CD14-positive monocyte (primary cell): Measurements from ENCODE around the gene DNAJC7. TPM values are rescaled to one million over a fixed set of nuclear protein-coding genes. Genes with fewer than 3 reads are reported as not detected.

Experiments used
- DNase-seq, 3 donors: peaks; one replicate each; pipeline ENCODE4 v3.0.0-alpha.2; 2011 to 2022
- H2AFZ ChIP-seq: 2 replicates; pipeline ENCODE4 v1.6.0; 2012; ENCODE audit warnings: mild to moderate bottlenecking, low read depth, low read length, inconsistent platforms; ENCODE audit not compliant: insufficient read depth, poor library complexity, severe bottlenecking
- H3K27ac ChIP-seq, 2 donors: 1 replicate in 1 of 2; 2 replicates in 1 of 2; pipeline ENCODE4 v1.5.1; 2012 to 2013; ENCODE audit warnings: low read length in 2 of 2, control low read depth in 1 of 2, inconsistent platforms in 1 of 2, low read depth in 1 of 2, mild to moderate bottlenecking in 1 of 2
- H3K27me3 ChIP-seq, 2 donors: one replicate each; pipeline versions ENCODE4 v1.6.0 to v1.6.1; 2011 to 2013; ENCODE audit warnings: low read length in 2 of 2; ENCODE audit not compliant: control insufficient read depth in 2 of 2, insufficient read depth in 2 of 2
- H3K36me3 ChIP-seq, 2 donors: replicated peaks in 1 of 2; 1 replicate in 1 of 2; 2 replicates in 1 of 2; pipeline versions ENCODE4 v1.5.1 to v1.6.1; 2012 to 2013; ENCODE audit warnings: low read length in 2 of 2, control low read depth in 1 of 2, inconsistent platforms in 1 of 2, mild to moderate bottlenecking in 1 of 2; ENCODE audit not compliant: insufficient read depth in 2 of 2, control insufficient read depth in 1 of 2
- H3K4me1 ChIP-seq, 2 donors: 1 replicate in 1 of 2; 2 replicates in 1 of 2; pipeline versions ENCODE4 v1.5.1 to v1.6.1; 2012 to 2013; ENCODE audit warnings: low read length in 2 of 2, control low read depth in 1 of 2, inconsistent platforms in 1 of 2, mild to moderate bottlenecking in 1 of 2, moderate library complexity in 1 of 2; ENCODE audit not compliant: insufficient read depth in 2 of 2, control insufficient read depth in 1 of 2
- H3K4me2 ChIP-seq: replicated peaks from 2 replicates; pipeline ENCODE3; 2012; ENCODE audit warnings: low read length, moderate library complexity, mild to moderate bottlenecking; ENCODE audit not compliant: poor library complexity, severe bottlenecking; ENCODE audit errors: extremely low read depth
- H3K4me3 ChIP-seq, 3 experiments: fragments of 200-600 bp in 1 of 3; sonication (generic) in 1 of 3; replicated peaks in 1 of 3; 1 replicate in 2 of 3; 2 replicates in 1 of 3; pipeline ENCODE4 v1.5.1; 2011 to 2013; ENCODE audit warnings: low read length in 3 of 3, mild to moderate bottlenecking in 3 of 3, control low read depth in 2 of 3, low read depth in 2 of 3, inconsistent platforms in 1 of 3, moderate library complexity in 1 of 3
- H3K79me2 ChIP-seq: 2 replicates; pipeline ENCODE4 v1.6.0; 2012; ENCODE audit warnings: mild to moderate bottlenecking, control low read depth, inconsistent platforms, low read length, moderate library complexity; ENCODE audit not compliant: insufficient read depth
- H3K9ac ChIP-seq: 2 replicates; pipeline ENCODE4 v1.6.0; 2017; ENCODE audit warnings: low read length, mild to moderate bottlenecking; ENCODE audit not compliant: insufficient read depth, poor library complexity, severe bottlenecking
- H3K9me3 ChIP-seq, 2 donors: replicated peaks in 1 of 2; 1 replicate in 1 of 2; 2 replicates in 1 of 2; pipeline versions ENCODE4 v1.5.1 to v1.6.1; 2012 to 2013; ENCODE audit warnings: low read length in 2 of 2, control low read depth in 1 of 2; ENCODE audit not compliant: control insufficient read depth in 1 of 2, insufficient read depth in 1 of 2
- H4K20me1 ChIP-seq: 2 replicates; pipeline ENCODE4 v1.6.0; 2012; ENCODE audit warnings: mild to moderate bottlenecking, low read length, control low read depth, moderate library complexity; ENCODE audit not compliant: insufficient read depth
- H3K27ac Mint-ChIP-seq, 7 donors: one replicate each; pipeline ENCODE4 v1.8.0; 2020; ENCODE audit warnings: mild to moderate bottlenecking in 7 of 7, mixed read lengths in 7 of 7, moderate library complexity in 6 of 7, inconsistent platforms in 2 of 7
- H3K27me3 Mint-ChIP-seq, 3 donors: one replicate each; pipeline ENCODE4 v1.8.0; 2021 to 2022; ENCODE audit warnings: low read depth in 3 of 3, mild to moderate bottlenecking in 3 of 3, mixed read lengths in 3 of 3, moderate library complexity in 3 of 3, inconsistent platforms in 1 of 3
- H3K36me3 Mint-ChIP-seq, 2 donors: one replicate each; pipeline ENCODE4 v1.8.0; 2020; ENCODE audit warnings: mixed read lengths in 2 of 2, inconsistent platforms in 1 of 2, mild to moderate bottlenecking in 1 of 2
- H3K4me1 Mint-ChIP-seq: one replicate; pipeline ENCODE4 v1.8.0; 2020; ENCODE audit warnings: mild to moderate bottlenecking, mixed read lengths
- H3K4me3 Mint-ChIP-seq, 2 donors: one replicate each; pipeline ENCODE4 v1.8.0; 2020; ENCODE audit warnings: mild to moderate bottlenecking in 2 of 2, mixed read lengths in 2 of 2, moderate library complexity in 1 of 2
- H3K9me3 Mint-ChIP-seq, 7 donors: one replicate each; pipeline ENCODE4 v1.8.0; 2020 to 2022; ENCODE audit warnings: mixed read lengths in 7 of 7, mild to moderate bottlenecking in 6 of 7, moderate library complexity in 6 of 7, inconsistent platforms in 2 of 7
- WGBS: methylation state at CpG from one replicate; pipeline ENCODE4 v1.1.5; 2013; ENCODE audit warnings: missing lambda C conversion rate; ENCODE audit not compliant: insufficient coverage; 5-methylcytosine and 5-hydroxymethylcytosine counted together
- intact Hi-C, 2 donors: fragments of 100-400 bp; cut with micrococcal nuclease; formaldehyde crosslinking; loops; one replicate each; pipeline versions ENCODE4 v1.15.0 to v1.15.1; 2023
- polyA plus RNA-seq, 3 donors: library from polyadenylated mRNA; depleted of rRNA in 1 of 3; unstranded in 2 of 3; stranded (reverse) in 1 of 3; fragments of 300-500 nt in 2 of 3; fragments of >200 nt in 1 of 3; fragmentation: Illumina TruSeq in 2 of 3; gene quantifications; 1 replicate in 2 of 3; 2 replicates in 1 of 3; pipeline ENCODE4 v1.2.3, GENCODE V29; 2012 to 2021
- TF ChIP-seq, protein P1 (sequence below): fragments of 200-600 bp; IDR thresholded peaks from one replicate; pipeline ENCODE4 v1.8.0; 2022; ENCODE audit warnings: antibody characterized with exemption, mild to moderate bottlenecking

The DNAJC7 gene
- polyA plus RNA-seq, 3 donors = 29.1 to 79.7 (median 59.6) TPM

DNA sequence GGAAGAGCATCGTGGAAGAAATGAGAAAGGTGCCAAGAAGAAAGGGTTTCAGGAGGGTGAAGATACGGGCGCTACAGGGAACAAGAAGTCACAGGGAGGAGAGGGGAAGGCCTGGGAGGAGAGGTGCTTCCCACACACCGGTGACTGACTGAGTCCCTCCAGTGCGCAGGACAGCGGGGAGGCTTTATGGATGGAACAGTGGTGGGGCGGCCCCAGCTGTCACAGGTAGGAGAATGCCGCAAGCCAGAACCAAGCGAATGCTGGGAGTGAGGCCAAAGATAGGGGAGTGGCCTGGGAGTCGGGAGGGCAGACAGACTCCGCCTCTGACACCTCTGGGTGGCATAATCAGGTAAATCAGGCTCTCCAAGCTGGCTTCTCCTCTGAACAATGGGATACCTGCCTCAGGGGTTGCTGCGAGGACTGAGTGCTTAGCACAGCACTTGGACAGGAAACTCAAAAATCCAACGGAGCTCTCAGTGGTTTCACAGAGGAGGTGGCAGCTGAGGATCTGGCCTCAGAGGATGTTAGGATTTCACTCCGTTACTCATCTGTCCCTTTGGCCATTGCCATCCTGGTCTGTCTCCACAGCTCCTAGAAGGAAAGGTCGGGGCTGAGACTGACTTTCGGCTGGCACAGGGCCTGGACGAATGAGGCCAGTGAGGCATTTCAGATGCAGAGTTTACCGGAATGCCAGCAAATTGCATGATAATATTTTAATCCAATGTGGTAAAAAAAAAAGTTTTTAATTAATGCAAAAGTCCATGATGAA, 51.4 kb downstream of the DNAJC7 start:
- peaks cover 0 to 2% (median 0%) of the 10 kb centered on the region in 3 donors for H3K27me3 Mint-ChIP-seq
- Histone ChIP-seq H3K36me3 (peaks cover 9 to 18% of the 10 kb centered on the region in 2 donors), H3K4me2 (peak overlapping the region; percentile 89), H3K27ac (peak overlapping the region in 1 of 2 donors; percentile 48), H2AFZ (peak overlapping the region; percentile 82), H4K20me1 (peaks cover 39% of the 10 kb centered on the region), H3K79me2 (peaks cover 36% of the 10 kb centered on the region), H3K4me1 (peaks cover 19 to 36% of the 10 kb centered on the region in 2 donors), H3K9me3 (no peaks in the 10 kb centered on the region), H3K9ac (peak overlapping the region; percentile 52), H3K4me3 (peak overlapping the region; percentile 42 to 92 (median 52)), H3K27me3 (no peaks in the 10 kb centered on the region)
- no peaks in the 10 kb centered on the region for H3K9me3 Mint-ChIP-seq
- intact Hi-C loops = loop anchor here in 1 of 2 donors (2.0 to 5.0 kb wide), 2 partner anchors 46 to 189 kb away; partner anchors contain the start of gene RAB5C
- peak overlapping the region; percentile 1 to 81 (median 33) for H3K27ac Mint-ChIP-seq
- under 1% methylated on average over 15 of the region's 18 CpGs for WGBS
- peaks cover 4 to 15% of the 10 kb centered on the region in 2 donors for H3K36me3 Mint-ChIP-seq
- peak overlapping the region; percentile 79 to 91 for H3K4me3 Mint-ChIP-seq
- TF ChIP-seq, protein P1, sequence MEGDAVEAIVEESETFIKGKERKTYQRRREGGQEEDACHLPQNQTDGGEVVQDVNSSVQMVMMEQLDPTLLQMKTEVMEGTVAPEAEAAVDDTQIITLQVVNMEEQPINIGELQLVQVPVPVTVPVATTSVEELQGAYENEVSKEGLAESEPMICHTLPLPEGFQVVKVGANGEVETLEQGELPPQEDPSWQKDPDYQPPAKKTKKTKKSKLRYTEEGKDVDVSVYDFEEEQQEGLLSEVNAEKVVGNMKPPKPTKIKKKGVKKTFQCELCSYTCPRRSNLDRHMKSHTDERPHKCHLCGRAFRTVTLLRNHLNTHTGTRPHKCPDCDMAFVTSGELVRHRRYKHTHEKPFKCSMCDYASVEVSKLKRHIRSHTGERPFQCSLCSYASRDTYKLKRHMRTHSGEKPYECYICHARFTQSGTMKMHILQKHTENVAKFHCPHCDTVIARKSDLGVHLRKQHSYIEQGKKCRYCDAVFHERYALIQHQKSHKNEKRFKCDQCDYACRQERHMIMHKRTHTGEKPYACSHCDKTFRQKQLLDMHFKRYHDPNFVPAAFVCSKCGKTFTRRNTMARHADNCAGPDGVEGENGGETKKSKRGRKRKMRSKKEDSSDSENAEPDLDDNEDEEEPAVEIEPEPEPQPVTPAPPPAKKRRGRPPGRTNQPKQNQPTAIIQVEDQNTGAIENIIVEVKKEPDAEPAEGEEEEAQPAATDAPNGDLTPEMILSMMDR = no peak
- peaks cover 44% of the 10 kb centered on the region for H3K4me1 Mint-ChIP-seq
- DNase-seq = peak in 1 of 3 donors; percentile 17

GRCh38 chr17:41962768-41963434, 54.3 kb downstream of the DNAJC7 start:
- intact Hi-C loops = loop anchor here (1.0 to 2.0 kb wide), 2 partner anchors 153 to 154 kb away; no protein-coding TSS in a partner anchor
- DNase-seq = peak; percentile 46 to 64 (median 61)
- no peak overlapping the region for H3K4me3 ChIP-seq
- Mint-ChIP-seq H3K4me1 (peaks cover 32% of the 10 kb centered on the region), H3K4me3 (no peak overlapping the region), H3K27me3 (peaks cover 0 to 2% (median 0%) of the 10 kb centered on the region in 3 donors), H3K27ac (no peak overlapping the region), H3K9me3 (no peaks in the 10 kb centered on the region), H3K36me3 (peaks cover 1% of the 10 kb centered on the region in 2 donors)
- no peak overlapping the region for H3K27ac ChIP-seq
- H4K20me1 ChIP-seq = peaks cover 10% of the 10 kb centered on the region
- H3K36me3 ChIP-seq = peaks cover 0 to under 1% of the 10 kb centered on the region in 2 donors
- H3K79me2 ChIP-seq = peaks cover 10% of the 10 kb centered on the region
- H3K9ac ChIP-seq = no peak overlapping the region
- peak overlapping the region; percentile 56 for H2AFZ ChIP-seq
- peaks cover 18 to 23% of the 10 kb centered on the region in 2 donors for H3K4me1 ChIP-seq
- H3K4me2 ChIP-seq = no peak overlapping the region
- 21% methylated on average over 4 of the region's 9 CpGs for WGBS
- no peaks in the 10 kb centered on the region for H3K27me3 ChIP-seq
- TF ChIP-seq, protein P1 = peak; percentile 92
- H3K9me3 ChIP-seq = no peaks in the 10 kb centered on the region
